Measurements from ENCODE around the gene KCNK1. TPM values are rescaled to one million over a fixed set of nuclear protein-coding genes. Genes with fewer than 3 reads are reported as not detected.
A peak's percentile ranks its signal among the peaks of the same experiment; 100 is the strongest.
"Not testable (repeated sequence)": the region's sequence is repeated elsewhere in the genome, so short reads cannot be mapped to it uniquely, and the experiment has no call there.

The KCNK1 gene
- total RNA-seq, 1 experiment from 2014 or later: 39.2 TPM

DNA sequence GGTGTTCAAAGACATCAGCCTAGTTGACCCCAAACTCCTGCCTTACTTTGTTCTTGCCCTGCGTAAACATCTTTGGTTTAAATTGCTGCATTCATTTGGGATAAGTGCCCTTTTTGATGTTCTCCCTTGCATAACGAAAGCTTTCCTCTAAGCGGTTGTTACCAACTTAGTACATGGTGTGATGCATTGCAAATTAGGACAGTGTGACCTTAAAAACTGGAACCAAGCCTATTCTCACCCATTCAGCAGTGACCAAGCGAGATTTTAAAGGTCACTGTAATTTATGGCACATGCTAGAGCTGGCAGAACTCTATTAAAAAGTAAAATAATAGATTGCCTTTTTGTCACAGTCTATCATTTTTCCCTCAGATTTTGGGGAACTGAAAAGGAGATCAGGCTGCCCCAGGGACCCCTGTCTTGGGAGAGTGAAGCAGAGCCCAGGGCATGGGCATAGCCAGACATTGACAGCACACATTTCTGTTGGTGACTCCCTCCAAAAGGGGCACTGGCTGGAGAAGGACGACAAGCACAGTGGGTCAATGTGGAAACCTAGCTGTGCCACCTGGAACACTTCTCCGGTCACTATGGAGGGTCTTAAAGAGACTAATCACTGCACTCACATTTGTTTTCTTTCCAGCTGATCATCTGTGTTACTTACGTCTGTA is 63.9 kb downstream of the KCNK1 start:
- no peak for DNase-seq
- CTCF ChIA-PET: no interaction called here
- H3K27me3 Mint-ChIP-seq (ENCODE audit: unreplicated experiment): no peaks in the 10 kb centered on the region
- no TSS peak for BruUV-seq (replicated peaks)
- H3K27ac Mint-ChIP-seq (ENCODE audit: unreplicated experiment): peak overlapping the region; percentile 40
- peaks cover 43% of the 10 kb centered on the region for H3K4me1 Mint-ChIP-seq (ENCODE audit: low read depth, unreplicated experiment)
- intact Hi-C loops (cut with micrococcal nuclease; ENCODE audit: unreplicated experiment): no loop called here
- TF ChIP-seq, protein P1, sequence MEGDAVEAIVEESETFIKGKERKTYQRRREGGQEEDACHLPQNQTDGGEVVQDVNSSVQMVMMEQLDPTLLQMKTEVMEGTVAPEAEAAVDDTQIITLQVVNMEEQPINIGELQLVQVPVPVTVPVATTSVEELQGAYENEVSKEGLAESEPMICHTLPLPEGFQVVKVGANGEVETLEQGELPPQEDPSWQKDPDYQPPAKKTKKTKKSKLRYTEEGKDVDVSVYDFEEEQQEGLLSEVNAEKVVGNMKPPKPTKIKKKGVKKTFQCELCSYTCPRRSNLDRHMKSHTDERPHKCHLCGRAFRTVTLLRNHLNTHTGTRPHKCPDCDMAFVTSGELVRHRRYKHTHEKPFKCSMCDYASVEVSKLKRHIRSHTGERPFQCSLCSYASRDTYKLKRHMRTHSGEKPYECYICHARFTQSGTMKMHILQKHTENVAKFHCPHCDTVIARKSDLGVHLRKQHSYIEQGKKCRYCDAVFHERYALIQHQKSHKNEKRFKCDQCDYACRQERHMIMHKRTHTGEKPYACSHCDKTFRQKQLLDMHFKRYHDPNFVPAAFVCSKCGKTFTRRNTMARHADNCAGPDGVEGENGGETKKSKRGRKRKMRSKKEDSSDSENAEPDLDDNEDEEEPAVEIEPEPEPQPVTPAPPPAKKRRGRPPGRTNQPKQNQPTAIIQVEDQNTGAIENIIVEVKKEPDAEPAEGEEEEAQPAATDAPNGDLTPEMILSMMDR (IDR thresholded peaks at IDR 0.05; ENCODE audit: unreplicated experiment): no peak
- no peak overlapping the region for H3K4me3 Mint-ChIP-seq (ENCODE audit: low read depth, unreplicated experiment)
- no peaks in the 10 kb centered on the region for H3K9me3 Mint-ChIP-seq (ENCODE audit: low read depth, unreplicated experiment)
- H3K36me3 Mint-ChIP-seq (ENCODE audit: insufficient read depth, unreplicated experiment): peaks cover 23% of the 10 kb centered on the region

DNA sequence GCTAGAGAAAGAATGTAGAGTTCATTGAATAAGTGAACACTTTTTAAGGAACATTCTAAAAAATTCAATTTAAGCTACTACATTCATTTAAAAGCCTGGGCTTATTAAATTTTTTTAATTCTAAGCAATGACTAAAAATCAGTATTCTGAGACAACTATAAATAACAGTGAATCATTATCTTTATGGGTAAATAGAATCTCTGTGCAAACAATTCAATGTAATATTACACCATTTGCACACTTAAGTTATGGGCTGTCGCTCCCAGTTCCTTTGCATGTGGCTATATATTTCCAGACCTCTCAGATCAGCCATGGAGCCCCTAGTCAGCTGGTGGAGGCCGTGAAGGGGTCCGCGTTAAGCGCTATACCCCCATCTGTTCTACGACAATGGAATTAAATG is 65.1 kb downstream of the KCNK1 start:
- peaks cover 11% of the 10 kb centered on the region for H3K36me3 Mint-ChIP-seq (ENCODE audit: insufficient read depth, unreplicated experiment)
- no peaks in the 10 kb centered on the region for H3K27me3 Mint-ChIP-seq (ENCODE audit: unreplicated experiment)
- intact Hi-C loops (cut with micrococcal nuclease; ENCODE audit: unreplicated experiment): no loop called here
- BruUV-seq (replicated peaks): no TSS peak
- peaks cover 43% of the 10 kb centered on the region for H3K4me1 Mint-ChIP-seq (ENCODE audit: low read depth, unreplicated experiment)
- no peak overlapping the region for H3K4me3 Mint-ChIP-seq (ENCODE audit: low read depth, unreplicated experiment)
- CTCF ChIA-PET: interaction anchor here (0.6 kb wide), 1 partner anchor 1027 kb away, joined by 5 read pairs; no protein-coding TSS in a partner anchor
- no peak for DNase-seq
- TF ChIP-seq, protein P1 (IDR thresholded peaks at IDR 0.05; ENCODE audit: unreplicated experiment): no peak
- H3K27ac Mint-ChIP-seq (ENCODE audit: unreplicated experiment): no peak overlapping the region
- H3K9me3 Mint-ChIP-seq (ENCODE audit: low read depth, unreplicated experiment): no peaks in the 10 kb centered on the region

DNA sequence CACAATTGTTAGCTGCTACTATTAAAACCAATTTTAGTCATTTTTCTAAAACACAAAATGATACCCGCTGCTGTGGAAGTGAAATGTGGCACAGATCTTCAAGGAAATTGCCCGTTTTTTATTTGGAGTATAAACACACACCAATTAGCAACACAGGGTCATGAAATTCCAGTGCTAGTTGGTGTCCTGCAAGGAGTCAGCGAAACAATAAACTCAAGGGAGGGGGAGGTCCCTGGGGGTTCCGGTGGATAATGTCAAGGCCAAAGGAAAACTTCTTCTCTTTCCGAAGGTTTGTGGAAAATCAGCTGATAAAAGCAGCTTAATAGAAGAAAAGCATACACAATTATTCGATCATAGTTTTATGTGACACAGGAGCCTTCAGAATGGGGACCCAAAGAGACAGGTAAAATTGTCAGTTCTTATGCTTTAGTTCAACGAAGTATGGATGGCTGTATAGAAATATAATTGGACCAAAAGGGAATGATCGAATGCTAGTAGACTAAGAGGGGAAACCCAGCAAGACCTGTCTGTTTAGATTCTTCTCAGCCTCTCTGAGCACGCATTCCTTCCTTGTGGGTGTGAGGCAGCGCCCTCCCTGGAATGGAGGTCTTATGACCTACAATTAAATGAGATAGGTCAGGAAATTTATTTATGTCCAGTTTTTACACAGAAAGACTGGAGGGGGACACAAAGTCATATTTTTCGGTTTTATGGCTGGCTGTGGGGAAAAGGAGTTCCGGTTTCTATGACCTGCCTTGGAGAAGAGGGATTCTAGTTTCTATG is 65.9 kb downstream of the KCNK1 start:
- TF ChIP-seq, protein P1 (IDR thresholded peaks at IDR 0.05; ENCODE audit: unreplicated experiment): no peak
- Mint-ChIP-seq H3K4me1 (ENCODE audit: low read depth, unreplicated experiment) (peaks cover 40% of the 10 kb centered on the region), H3K27ac (ENCODE audit: unreplicated experiment) (no peak overlapping the region), H3K36me3 (ENCODE audit: insufficient read depth, unreplicated experiment) (peaks cover 11% of the 10 kb centered on the region), H3K27me3 (ENCODE audit: unreplicated experiment) (no peaks in the 10 kb centered on the region), H3K9me3 (ENCODE audit: low read depth, unreplicated experiment) (no peaks in the 10 kb centered on the region), H3K4me3 (ENCODE audit: low read depth, unreplicated experiment) (no peak overlapping the region)
- BruUV-seq (replicated peaks): no TSS peak
- intact Hi-C loops (cut with micrococcal nuclease; ENCODE audit: unreplicated experiment): no loop called here
- no peak for DNase-seq
- CTCF ChIA-PET: interaction anchor here (0.6 kb wide), 1 partner anchor 1027 kb away, joined by 5 read pairs; no protein-coding TSS in a partner anchor

DNA sequence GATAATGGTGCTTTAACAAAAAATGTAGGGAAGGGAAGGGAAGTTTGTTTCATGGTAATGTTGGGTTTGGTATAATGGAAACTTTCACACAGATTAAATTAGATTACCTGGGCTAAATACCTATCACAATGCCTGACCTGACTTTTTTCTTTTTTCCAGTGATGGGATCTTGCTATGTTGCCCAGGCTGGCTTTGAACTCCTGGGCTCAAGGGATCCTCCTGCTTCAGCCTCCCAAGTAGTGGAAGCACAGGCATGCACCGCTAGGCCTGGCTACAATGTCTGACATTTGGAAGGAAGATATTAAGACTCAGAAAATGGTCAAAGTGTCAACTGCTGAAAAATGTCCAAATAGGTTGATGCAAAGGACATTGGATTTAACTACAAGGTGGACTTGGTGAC is 67.4 kb downstream of the KCNK1 start:
- no TSS peak for BruUV-seq (replicated peaks)
- Mint-ChIP-seq H3K4me1 (ENCODE audit: low read depth, unreplicated experiment) (peaks cover 41% of the 10 kb centered on the region), H3K36me3 (ENCODE audit: insufficient read depth, unreplicated experiment) (peaks cover 11% of the 10 kb centered on the region), H3K4me3 (ENCODE audit: low read depth, unreplicated experiment) (no peak overlapping the region), H3K27me3 (ENCODE audit: unreplicated experiment) (no peaks in the 10 kb centered on the region), H3K9me3 (ENCODE audit: low read depth, unreplicated experiment) (no peaks in the 10 kb centered on the region), H3K27ac (ENCODE audit: unreplicated experiment) (no peak overlapping the region)
- intact Hi-C loops (cut with micrococcal nuclease; ENCODE audit: unreplicated experiment): no loop called here
- CTCF ChIA-PET: no interaction called here
- DNase-seq: no peak
- TF ChIP-seq, protein P1 (IDR thresholded peaks at IDR 0.05; ENCODE audit: unreplicated experiment): no peak

DNA sequence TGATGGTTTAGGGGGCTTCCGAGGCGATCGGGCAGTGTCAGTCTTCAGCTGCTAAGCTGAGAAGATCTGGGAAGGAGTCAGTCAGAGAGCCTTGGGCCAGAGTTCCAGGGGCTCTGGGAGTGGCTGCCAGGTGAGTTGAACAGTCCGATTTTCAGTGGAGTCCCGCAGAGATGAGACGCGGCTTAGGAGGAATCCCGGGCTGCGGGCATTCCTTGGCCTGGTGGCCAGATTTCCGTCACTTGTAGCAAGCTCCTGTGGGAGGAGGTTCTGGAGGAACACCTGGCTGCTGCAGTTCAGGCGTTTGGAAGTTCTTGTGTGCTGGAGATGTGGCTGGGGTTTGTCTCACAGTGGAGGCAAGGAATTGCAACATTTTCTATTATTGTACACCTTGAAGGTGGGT is 72.7 kb downstream of the KCNK1 start:
- BruUV-seq (replicated peaks); intact Hi-C loops (cut with micrococcal nuclease; ENCODE audit: unreplicated experiment); H3K36me3 Mint-ChIP-seq (ENCODE audit: insufficient read depth, unreplicated experiment); H3K4me3 Mint-ChIP-seq (ENCODE audit: low read depth, unreplicated experiment); H3K27ac Mint-ChIP-seq (ENCODE audit: unreplicated experiment); CTCF ChIA-PET; DNase-seq; H3K27me3 Mint-ChIP-seq (ENCODE audit: unreplicated experiment); H3K9me3 Mint-ChIP-seq (ENCODE audit: low read depth, unreplicated experiment): not testable (repeated sequence)
- peaks cover 55% of the 10 kb centered on the region for H3K4me1 Mint-ChIP-seq (ENCODE audit: low read depth, unreplicated experiment)
